Calu3 (cell line): ENCODE measurements around the gene B4GAT1. TPM values are rescaled to one million over a fixed set of nuclear protein-coding genes. Genes with fewer than 3 reads are reported as not detected.
A peak's percentile ranks its signal among the peaks of the same experiment; 100 is the strongest.

Experiments
- BruUV-seq: library from RNA; stranded (reverse); fragments of 400-500 nt; replicated peaks from 2 replicates; lab custom pipeline; 2021; lab: Mats Ljungman, UMichigan
- CTCF ChIA-PET: fragments of 300-600 bp; sonication (Branson Sonifier 250); formaldehyde crosslinking; loops from one replicate; lab custom pipeline; 2022; ENCODE audit warnings: antibody characterized with exemption; lab: Charles Lee
- DNase-seq: peaks from one replicate; pipeline ENCODE4 v3.0.0; 2022
- H3K27ac Mint-ChIP-seq: one replicate; pipeline ENCODE4 v1.8.0; 2022; ENCODE audit warnings: mixed read lengths; ENCODE audit not compliant: unreplicated experiment
- H3K27me3 Mint-ChIP-seq: one replicate; pipeline ENCODE4 v1.8.0; 2022; ENCODE audit warnings: mixed read lengths; ENCODE audit not compliant: unreplicated experiment
- H3K36me3 Mint-ChIP-seq: one replicate; pipeline ENCODE4 v1.8.0; 2022; ENCODE audit warnings: mild to moderate bottlenecking, moderate library complexity, mixed read lengths; ENCODE audit not compliant: insufficient read depth, unreplicated experiment
- H3K4me1 Mint-ChIP-seq: one replicate; pipeline ENCODE4 v1.8.0; 2022; ENCODE audit warnings: mild to moderate bottlenecking, low read depth, mixed read lengths; ENCODE audit not compliant: unreplicated experiment
- H3K4me3 Mint-ChIP-seq: one replicate; pipeline ENCODE4 v1.8.0; 2022; ENCODE audit warnings: mild to moderate bottlenecking, low read depth, moderate library complexity, mixed read lengths; ENCODE audit not compliant: unreplicated experiment
- H3K9me3 Mint-ChIP-seq: one replicate; pipeline ENCODE4 v1.8.0; 2022; ENCODE audit warnings: low read depth, mixed read lengths; ENCODE audit not compliant: unreplicated experiment
- intact Hi-C: fragments of 100-400 bp; cut with micrococcal nuclease; formaldehyde crosslinking; loops from one replicate; pipeline ENCODE4 v1.10.0; 2022; ENCODE audit not compliant: unreplicated experiment
- total RNA-seq: library from RNA; stranded (reverse); gene quantifications from 2 replicates; pipeline ENCODE4 v1.2.3, GENCODE V29; 2022
- TF ChIP-seq, protein P1 (sequence below): fragments of 200-600 bp; IDR thresholded peaks from one replicate; pipeline ENCODE4 v1.8.0; 2022; ENCODE audit warnings: antibody characterized with exemption; ENCODE audit not compliant: unreplicated experiment

The B4GAT1 gene
- total RNA-seq, 1 experiment from 2014 or later = 11.8 TPM

DNA sequence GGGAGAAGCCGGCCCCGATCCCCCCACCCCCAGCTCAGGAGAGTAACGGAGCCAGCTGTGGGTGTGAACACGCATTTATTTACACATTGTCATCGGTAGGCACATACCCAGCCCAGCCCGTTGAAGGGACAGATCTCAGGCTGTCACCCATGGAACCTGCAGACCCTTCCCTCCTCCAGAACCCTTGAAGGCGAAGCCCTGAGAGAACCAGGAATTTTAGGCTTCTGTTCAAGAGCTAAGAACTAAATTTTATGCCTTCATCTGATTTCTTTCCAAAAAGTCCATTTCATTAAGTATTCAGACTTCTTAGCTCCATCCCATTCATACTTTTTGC is 2.1 kb downstream of the B4GAT1 start:
- BruUV-seq = no TSS peak
- Mint-ChIP-seq H3K36me3 (peaks cover 45% of the 10 kb centered on the region), H3K4me3 (peak overlapping the region; percentile 91), H3K4me1 (peaks cover 14% of the 10 kb centered on the region), H3K9me3 (no peaks in the 10 kb centered on the region), H3K27me3 (no peaks in the 10 kb centered on the region), H3K27ac (peak overlapping the region; percentile 94)
- intact Hi-C loops = no loop called here
- TF ChIP-seq, protein P1, sequence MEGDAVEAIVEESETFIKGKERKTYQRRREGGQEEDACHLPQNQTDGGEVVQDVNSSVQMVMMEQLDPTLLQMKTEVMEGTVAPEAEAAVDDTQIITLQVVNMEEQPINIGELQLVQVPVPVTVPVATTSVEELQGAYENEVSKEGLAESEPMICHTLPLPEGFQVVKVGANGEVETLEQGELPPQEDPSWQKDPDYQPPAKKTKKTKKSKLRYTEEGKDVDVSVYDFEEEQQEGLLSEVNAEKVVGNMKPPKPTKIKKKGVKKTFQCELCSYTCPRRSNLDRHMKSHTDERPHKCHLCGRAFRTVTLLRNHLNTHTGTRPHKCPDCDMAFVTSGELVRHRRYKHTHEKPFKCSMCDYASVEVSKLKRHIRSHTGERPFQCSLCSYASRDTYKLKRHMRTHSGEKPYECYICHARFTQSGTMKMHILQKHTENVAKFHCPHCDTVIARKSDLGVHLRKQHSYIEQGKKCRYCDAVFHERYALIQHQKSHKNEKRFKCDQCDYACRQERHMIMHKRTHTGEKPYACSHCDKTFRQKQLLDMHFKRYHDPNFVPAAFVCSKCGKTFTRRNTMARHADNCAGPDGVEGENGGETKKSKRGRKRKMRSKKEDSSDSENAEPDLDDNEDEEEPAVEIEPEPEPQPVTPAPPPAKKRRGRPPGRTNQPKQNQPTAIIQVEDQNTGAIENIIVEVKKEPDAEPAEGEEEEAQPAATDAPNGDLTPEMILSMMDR = no peak
- DNase-seq = no peak
- CTCF ChIA-PET = interaction anchor here (1.3 kb wide), 1 partner anchor 17 kb away, joined by 3 read pairs; no protein-coding TSS in a partner anchor

DNA sequence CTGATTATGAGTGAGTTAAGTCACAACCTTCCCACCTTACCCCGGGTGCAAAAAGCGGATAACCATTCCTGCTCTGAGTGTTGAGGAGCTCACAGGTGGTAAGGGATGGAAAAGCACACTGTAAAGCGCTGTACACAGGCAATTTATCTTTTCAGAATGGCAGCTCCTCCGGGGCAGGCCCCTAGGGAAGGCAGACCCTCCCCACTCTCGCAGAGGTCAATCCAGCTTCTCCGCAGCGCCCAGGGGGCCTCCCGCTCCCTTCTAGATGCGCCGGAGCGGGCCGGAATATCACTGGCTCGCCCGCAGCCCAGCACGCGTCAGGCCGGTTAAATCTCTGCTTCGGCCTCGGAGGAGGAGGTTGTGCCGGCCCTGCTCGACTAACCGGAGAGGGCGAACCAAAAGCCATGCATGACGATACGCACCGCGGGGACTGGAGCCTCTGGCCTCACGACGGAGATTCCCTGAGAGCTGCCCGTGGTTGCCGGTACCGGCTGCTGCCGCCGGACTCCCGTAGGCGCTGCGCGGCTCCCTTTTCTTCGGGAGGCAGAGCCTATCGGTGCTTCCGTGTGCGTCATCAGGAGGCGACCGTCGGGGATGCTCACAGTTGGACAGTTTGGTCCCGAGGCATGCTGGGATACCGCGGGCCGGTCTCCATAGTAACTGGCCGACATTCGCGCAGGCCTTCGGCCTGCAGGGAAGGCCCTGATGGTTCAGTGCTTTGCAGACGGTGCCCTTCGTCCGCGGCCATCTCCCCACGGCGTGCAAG is 2.7 kb downstream of the B4GAT1 start, which contains the start of gene BRMS1:
Gene BRMS1, minus strand, starts transcription at position 555 of the 766 bp plus-strand sequence. CDS start 2,870 bp downstream, outside the sequence.
- TF ChIP-seq, protein P1 = no peak
- CTCF ChIA-PET = interaction anchor here (1.1 to 1.3 kb wide), 3 partner anchors 18 to 42 kb away, joined by 3 to 4 read pairs (median 3); no protein-coding TSS in a partner anchor
- peaks cover 14% of the 10 kb centered on the region for H3K4me1 Mint-ChIP-seq
- intact Hi-C loops = no loop called here
- H3K27me3 Mint-ChIP-seq = no peaks in the 10 kb centered on the region
- H3K9me3 Mint-ChIP-seq = no peaks in the 10 kb centered on the region
- peak within 1 kb of the TSS; percentile 91 for H3K4me3 Mint-ChIP-seq
- no TSS peak for BruUV-seq
- peak; percentile 96 for DNase-seq
- H3K36me3 Mint-ChIP-seq = peaks cover 45% of the 10 kb centered on the region
- H3K27ac Mint-ChIP-seq = peak within 1 kb of the TSS; percentile 94

DNA sequence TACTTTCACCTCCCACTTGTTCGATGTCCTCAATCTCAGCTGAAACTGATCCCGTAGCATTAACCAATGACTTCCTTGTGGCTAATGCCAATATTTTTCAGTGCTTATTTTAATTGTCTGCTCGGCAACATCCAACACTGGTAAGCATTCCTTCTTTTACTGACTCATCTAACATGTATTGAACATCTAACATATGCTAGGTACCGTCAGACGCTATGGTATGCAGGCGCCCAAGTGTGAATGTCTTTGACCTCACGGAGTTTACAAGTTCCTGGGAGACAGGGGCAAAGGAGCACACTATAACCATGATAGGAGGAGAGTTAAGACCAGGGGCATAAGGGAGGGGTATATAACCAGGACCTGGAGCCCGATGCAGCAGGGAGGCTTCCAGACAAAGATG is 4.3 kb downstream of the B4GAT1 start:
- no peak for DNase-seq
- CTCF ChIA-PET = no interaction called here
- H3K27ac Mint-ChIP-seq = peak overlapping the region; percentile 32
- peaks cover 48% of the 10 kb centered on the region for H3K36me3 Mint-ChIP-seq
- H3K27me3 Mint-ChIP-seq = no peaks in the 10 kb centered on the region
- peaks cover 14% of the 10 kb centered on the region for H3K4me1 Mint-ChIP-seq
- intact Hi-C loops = no loop called here
- H3K9me3 Mint-ChIP-seq = no peaks in the 10 kb centered on the region
- TF ChIP-seq, protein P1 = no peak
- BruUV-seq = no TSS peak
- peak overlapping the region; percentile 91 for H3K4me3 Mint-ChIP-seq

DNA sequence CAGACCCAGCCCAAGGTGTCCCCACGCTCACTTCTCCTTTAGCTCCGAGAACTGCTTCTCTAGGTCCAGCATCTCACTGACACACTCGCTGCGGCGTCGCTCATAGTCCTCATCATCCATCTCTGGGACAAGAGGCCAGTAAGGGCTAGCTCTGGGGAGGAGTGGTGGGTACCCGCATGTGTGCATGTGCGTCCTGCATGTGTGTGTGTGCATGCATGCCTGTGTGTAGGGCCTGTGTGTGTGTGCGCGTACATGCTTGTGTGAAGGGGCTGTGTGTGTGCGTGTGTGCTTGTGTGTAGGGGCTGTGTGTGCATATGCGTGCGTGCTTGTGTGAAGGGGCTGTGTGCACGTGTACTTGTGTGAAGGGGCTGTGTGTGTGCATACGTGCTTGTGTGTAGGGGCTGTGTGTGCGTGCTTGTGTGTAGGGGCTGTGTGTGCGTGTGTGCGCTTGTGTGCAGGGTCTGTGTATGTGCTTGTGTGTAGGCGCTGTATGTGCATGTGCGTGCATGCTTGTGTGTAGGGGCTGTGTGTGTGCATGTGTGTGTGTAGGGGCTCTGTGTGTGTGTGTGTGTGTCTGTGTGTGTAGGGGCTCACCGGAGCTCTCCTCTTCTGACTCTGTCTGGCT is 5.8 kb downstream of the B4GAT1 start:
- Mint-ChIP-seq H3K36me3 (peaks cover 34% of the 10 kb centered on the region), H3K9me3 (no peaks in the 10 kb centered on the region), H3K4me3 (no peak overlapping the region), H3K27me3 (no peaks in the 10 kb centered on the region), H3K27ac (no peak overlapping the region), H3K4me1 (peaks cover 28% of the 10 kb centered on the region)
- DNase-seq = no peak
- TF ChIP-seq, protein P1 = no peak
- intact Hi-C loops = no loop called here
- CTCF ChIA-PET = interaction anchor here (0.6 kb wide), 1 partner anchor 262 kb away, joined by 3 read pairs; no protein-coding TSS in a partner anchor
- BruUV-seq = no TSS peak
